Activated T-cell treated with anti-CD3 and anti-CD28 coated beads for 48 hours (primary cell): ENCODE measurements around the gene ZRANB1.

Source experiments
- DNase-seq: peaks from one replicate; pipeline ENCODE4 v3.0.0-alpha.2; 2020; ENCODE audit warnings: low read depth

Gene ZRANB1

DNA sequence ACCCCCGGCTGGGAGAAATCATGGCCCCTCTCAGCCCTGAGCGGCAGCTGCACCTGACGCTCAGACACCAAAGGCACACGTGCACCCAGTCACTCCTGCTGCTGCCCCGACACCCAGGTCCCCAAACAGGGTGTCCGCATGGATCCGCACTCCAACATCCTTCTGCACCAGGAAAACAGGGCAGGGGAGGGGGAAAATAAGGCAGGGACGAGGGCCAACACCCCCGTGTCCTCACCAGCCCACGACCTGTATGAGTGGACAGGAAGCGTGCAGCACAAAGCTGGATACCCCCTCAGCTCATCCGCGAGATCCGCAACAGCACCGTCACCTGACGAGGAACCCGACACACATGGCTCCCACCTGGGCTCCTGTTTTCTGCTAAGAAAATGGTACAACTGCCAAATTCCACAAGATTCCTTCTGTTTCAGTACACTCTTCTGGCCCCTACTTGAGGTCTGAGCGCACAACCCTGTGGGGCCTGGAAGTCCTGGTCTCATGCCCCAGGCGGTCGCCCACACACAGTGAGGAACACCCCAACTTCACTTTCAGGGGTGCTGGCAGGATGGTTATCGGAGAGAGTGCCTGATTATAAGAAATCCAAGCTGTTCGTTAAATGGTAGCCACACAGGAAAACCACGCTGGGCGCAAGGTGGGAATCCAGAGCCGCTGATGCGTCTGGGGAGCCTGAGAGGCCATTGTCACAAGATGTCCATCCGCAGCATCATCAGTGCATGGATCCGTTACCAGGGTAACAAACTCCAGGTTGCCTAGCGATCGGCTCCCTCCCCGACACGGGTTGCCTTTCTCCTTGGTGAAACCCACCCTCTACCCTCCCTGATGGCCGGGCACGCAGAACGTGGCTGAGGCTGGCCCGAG lies 63.6 kb downstream of the ZRANB1 start:
- DNase-seq, result no peak

DNA sequence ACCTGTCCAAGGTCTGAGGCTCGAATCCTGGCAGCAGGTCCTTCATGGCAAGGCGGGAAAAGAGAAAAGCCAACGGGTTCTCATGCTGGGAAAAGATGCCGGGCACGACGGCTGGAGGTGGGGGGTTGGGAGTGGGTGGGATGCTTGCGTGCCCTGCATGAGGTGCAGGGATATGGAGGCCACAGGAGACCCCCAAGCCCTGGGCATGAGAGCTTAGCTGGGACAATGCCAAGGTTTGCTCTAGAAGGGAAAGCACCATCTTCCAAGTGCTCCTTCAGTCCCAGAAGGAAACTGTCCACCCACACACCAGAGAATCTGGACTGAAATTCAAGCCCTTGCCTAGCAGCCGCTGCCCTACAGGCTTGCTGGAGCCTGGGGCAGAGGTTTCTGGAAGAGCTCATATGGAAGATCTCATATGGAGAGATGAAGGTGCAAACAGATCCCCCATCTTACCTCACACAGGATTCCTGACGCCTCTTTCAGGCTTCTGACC lies 64.3 kb downstream of the ZRANB1 start:
- no peak for DNase-seq

DNA sequence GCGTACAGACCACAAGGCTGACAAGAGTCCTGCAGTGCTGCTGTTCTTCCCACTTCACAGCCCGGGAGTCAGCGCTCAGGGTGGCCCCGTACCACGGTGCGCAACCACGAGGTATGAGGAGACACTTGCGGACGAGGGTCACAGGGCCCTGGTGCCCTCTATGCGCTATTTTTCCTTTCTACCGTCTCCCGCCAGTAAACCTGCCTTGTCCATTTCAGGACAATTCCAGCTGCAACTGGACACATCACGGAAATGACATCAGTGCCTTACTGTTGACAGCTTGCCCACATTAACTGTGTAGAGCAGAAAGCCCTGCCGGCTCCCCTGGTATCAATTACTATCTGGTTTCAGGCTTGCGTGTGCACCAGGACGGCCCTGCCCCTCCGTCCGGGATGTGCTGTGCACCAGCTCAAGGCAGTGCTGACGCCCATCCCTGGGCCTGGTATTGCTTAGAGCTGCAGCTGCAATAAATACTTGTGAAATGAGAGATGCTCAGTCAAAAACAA lies 65.1 kb downstream of the ZRANB1 start:
- DNase-seq, result no peak

DNA sequence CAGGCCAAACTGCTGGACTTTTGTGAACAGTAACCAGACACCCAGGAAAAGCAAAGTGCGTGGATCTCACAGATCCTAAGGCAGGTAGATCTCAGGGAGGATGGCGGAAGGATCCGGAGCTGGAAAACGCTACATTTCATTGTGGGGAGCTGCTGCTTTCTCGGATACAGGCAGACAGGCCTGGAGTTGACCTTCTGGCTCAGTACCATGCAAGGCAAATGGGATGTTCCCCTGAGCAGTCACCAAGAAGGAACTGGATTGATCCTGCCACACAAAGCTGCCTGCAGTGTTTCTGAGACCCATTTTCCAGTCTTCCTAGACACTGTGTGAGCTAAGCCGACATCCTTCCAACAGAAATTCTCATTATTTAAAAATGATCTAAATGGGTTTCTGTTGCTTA lies 65.5 kb downstream of the ZRANB1 start:
- no peak for DNase-seq

DNA sequence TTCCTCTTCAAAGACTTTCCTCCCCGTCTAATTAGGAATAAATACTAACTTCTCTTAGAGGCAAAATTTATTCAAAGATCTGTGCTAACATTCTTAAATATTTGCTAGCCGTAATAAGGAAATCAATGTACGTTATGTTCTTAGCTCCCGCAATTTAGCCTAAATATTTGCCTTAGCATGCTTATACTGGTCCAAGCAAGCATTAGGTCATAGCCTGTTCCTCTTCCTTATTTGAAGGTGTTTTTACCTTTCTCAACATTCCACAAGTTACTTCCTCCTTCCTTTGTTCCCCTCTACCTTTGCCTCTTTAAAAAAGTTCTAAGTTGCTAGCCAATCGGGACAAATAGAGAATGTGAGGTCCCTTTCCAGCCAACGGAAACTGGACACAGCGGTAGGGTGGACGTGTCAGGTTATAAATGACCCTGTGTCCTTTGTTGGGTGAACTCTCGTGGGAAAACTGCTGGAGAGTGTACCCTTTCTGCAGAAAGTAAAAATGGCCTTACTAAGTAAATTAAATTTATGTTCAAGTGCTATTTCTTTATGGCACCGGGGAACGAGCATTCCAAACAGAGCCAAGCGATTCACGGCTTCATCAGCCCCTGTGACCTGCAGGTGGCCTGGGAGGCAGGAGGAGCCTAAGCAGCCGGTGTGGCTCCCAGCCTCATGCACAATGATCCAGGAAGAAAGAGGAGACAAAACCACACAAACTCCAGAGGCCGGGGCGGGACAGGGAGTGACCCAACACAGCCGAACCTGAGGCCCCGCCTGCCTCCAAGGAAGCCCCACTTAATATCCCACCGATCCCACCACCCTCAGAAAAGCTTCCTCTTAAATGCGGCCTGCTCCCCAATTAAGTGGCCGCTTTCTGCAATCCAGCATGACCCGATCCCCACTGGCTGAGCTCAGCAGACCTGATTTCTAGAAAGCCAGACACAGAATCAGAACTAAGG lies 67.0 kb downstream of the ZRANB1 start:
- no peak for DNase-seq

DNA sequence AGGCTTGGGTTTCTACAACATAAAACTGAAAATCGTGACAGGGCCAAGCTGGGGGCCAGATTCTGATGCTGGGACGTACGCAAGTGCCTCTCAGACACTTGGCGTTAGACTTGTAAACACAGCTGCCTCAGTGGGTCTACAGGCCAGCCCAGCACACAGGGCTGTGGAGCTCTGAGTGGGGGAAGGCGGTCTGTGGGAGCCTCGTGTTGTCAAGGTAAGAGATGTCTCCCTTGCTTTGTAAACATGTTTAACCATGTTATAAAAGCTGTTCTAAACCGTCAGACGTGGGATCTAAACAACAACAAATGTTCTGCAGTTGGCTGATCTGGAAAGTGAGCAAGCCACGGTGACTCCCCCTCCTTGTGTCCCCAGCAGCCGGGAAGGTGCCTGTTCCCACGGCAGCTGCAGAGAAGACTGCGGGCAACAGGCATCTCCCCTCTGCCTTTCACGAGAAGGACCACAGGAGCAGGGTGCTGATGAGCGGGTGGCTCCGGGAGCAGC lies 67.8 kb downstream of the ZRANB1 start:
- no peak for DNase-seq

DNA sequence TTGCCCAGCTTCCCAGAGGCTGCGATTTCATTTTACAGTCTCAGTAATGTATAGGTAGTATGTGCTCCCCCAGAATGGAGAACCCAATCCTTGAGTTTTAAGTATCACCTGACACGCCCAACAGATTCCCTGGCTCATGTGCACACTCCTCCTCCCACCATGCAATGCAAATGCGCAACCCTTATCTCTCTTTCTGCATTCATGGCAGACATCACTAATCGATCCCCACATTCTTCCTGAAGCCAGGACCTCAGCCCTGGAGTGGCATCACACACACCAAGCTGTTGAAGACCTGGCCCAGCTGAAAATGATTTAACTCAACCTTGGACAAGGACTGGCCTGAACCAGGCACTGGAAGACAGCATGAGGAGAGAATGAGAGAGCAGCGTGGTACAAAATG lies 68.4 kb downstream of the ZRANB1 start:
- DNase-seq, result no peak

DNA sequence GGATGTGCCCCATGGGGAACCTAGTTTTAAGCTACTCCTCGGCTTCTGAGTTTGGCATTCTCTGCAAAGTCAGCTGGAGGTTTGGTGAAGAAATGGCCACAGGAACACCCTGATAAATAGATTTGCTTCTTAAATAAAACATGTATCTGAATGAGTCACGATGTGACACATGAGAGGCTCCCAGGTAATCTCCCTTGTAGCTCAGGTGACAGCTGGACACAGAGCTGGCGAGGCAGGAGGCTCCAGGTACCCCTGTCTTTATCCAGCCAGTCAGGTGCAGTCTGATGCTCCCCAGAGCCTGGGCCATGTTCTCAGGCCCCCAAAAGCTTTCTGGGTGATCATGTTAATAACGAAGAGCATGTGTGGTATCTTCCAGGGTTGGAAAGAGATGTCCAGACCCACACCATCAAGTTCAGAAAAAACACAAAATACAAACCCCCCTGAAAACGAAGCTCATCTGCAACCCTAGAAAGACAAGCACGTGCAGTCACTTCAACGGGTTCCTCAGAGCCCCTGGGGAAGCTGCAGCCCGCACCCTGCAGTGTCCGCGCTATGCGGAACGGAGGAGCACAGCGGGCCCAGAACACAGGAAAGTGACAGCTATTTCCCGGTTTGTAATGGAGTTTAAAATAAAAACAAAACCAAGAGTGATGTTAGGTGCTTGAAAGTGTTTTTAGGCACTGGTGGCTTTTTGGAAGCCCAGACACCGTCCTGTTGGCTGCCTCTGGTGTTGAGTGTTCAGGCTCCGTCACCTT lies 69.4 kb downstream of the ZRANB1 start:
- no peak for DNase-seq

DNA sequence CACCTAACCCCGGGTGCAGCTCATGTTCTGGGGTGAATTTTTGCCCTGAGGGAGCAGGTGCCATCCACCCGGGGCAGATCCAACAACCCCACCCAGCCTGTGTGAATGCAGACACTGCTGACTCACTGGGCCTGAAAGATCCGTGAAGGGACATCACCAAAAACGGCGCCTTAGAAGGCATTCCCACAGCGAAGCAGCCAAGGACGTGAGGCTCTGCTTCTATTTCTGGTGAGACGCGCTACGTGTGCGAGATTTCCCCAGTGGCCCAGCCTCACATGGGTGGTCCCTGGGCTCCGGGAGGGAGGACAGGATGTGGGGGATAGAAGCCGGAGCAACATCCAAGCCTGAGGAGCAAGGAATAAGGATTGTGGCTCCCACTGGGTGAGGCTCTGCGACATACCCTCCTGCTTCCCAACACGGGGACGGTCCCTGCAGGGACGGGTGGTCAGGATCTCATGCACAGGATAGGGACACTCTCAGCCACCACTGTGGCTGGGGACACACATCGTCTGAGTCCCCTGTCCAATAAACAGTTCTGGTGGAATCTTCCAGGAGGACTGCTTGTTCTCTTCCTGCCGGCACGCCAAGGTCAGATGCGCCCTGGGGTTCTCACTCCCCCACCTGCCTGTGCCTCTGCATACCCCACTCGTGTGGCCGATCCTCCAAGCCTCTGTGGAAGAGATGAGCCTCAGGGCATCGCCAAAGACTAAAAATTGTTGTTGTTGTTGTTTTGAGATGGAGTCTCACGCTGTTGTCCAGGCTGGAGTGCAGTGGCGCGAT lies 70.2 kb downstream of the ZRANB1 start:
- DNase-seq, result no peak

DNA sequence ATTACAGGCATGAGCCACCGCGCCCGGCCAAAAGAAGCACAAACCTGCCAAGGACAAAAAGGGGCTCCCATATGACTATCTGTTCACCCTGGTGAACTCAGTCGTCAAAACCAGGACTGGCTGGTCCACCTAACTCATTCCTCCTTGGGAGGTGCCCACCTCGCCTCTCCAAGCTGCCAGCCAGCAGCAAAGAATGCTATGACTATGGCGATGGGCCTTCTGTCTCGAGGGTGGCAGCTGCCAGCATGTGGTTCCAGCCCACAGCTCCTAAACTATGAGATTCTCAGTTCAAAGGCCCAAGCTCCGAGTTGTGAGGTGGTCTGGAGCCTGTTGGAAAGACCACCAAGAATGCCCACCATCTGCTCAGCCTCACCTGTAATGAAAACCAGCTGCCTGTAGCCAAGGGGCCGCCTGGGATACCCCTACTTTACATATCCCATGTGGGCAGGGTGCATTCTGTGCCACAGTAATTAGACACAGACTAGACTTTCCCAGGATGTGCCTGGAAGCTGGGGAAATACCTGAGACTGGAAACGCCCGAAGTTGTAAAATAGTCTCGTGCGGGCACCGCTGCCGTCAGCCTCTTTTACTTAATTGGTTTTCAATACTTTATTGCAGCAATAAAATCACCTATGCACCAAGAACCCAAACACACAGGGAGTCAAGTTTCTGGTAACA lies 71.1 kb downstream of the ZRANB1 start:
- DNase-seq, result no peak

DNA sequence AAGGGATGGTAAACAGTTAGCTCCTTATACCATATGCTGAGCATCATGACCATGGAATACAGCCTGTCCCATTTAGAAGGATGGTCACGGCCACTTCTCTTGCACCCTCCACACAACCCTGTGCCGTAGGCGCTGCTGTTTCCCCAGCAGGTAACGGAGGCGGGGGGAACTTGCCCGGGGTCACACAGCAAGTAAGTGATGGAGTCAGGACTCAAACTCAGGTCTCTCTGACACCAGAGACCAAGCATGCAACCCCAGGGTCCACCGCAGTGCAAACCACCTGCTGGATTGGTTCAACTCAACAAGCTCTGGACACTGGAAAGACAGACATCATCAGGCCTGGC lies 71.6 kb downstream of the ZRANB1 start:
- DNase-seq, result no peak

DNA sequence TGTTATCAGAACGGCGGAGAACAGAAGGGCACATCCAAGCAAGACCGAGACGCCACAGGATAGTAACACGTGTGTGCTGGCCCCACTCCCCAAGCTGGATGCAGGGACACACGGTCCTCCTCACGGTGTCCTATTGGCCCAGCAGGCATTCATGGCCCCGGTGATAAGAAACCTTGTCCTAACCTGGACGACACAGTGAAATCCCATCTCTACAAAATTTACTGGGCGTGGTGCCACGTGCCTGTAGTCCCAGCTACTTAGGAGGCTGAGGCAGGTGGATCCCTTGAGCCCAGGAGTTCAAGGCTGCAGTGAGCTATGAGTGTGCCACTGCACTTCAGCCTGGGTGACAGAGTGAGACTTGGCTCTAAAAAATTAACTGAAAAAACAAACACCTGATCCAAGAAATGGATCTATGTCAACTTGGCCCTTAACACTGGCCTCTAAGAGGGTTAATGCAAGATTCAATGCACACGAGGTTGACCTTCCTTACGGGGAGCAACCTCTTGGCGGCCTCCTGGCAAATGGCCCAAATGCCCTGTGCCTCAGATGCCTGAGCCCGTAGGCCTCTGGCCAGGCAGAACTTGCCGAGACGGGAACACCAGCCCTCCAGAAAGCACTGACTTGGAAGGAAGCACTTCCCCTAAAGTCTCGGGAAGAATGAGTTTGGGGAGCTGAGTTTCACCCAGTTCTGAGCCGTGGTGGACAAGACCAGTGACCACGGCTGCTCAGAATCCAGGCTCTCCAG lies 72.3 kb downstream of the ZRANB1 start:
- no peak for DNase-seq

DNA sequence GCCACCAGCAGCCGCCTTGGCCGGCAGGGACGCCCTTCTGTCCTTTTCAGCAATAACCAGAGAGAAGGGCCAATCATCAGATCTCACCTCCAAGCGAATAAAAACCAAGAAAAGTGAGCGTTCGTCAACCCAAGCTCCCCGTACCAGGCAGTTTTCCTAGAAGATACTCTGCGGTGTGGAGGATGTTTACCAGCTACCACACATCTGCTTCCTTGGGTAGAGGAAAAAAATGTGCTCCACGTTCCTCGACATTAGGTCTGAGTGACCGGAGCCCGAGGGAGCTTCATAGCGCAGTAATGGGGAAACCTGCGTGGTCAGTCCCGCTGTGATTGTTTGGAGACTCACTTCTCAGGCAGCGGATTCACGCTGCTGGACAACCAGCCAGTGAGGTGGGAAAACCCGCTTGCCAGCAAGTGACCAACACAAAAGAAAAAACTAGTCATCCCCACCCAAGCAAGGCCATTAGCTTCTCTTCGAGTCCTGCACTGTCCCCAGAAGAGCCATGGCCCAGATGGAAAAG lies 73.0 kb downstream of the ZRANB1 start:
- DNase-seq, result no peak

DNA sequence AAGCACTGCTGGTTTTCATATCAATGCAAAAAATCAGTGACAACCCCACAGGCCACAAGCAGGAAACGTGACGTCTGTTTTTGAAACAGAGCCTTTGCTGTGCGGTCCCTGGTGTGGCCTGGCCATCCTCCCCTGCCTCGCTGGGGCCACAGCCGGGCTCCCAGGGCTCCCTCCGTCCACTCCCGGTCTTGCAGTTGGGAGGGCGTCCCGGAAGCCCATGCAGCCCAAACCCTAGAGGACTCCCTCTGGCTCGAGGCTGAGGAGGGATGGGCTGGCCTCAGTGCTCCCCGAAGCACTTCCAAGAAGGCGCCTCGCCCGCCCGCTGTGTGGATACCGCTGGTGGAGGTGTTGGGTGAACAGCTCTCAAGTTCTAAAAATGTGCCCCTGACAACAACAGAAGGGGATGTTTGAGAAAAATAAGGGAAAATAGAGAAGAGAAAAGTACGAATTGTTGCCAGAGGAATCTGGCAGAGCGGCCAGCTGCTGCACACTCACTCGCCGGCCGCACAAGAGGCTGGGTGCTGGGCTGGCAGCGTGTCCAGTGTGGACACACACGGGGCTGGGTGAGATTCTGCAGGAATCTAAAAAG lies 73.5 kb downstream of the ZRANB1 start:
- DNase-seq, result no peak

DNA sequence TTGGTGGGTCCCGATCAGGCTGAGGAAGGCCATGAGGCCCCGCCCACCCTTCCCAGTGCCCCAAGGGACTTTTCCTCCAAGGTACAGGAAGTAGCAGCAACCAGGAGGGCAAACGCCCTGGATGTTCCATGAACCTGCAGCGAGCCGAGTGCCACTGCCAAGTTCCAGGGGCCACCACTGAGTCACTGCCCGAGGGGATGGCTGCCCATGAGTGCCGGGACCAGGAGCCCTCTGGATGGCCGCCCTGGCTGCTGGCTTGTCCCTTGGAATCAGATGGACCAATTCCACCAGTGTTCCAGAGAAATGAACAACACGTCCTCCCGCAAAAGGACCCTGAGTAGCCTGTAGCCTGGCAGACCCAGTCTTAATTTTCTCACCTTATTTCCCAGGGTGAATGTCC lies 74.2 kb downstream of the ZRANB1 start:
- no peak for DNase-seq

DNA sequence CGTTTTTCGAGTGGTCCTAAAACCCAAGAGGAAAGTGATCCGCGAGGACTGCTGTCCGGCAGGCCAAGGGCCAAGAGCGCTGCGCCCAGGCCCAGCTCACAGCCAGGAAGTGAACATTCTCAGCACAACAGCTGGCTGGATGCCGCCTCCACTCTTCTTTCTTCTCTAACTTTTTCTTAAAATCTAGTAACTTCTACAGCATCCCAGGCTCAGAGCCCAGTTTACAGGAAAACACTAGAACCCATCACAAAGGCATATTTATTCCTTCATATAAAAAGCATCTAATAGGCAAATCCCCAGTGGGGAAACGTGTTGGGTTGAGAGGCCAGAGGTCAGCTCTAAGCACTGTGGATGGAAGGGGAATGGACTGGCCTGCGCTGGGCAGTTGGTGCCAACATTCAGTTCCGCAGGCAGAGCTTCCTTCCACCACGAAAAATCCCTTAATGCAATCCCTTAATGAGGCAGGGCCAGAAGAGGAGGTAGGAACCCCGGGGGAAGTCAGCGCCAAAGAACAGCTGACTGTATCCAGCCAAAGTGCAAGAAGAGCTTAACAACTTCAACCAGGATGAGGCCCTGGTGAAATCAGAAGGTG lies 74.8 kb downstream of the ZRANB1 start:
- no peak for DNase-seq

DNA sequence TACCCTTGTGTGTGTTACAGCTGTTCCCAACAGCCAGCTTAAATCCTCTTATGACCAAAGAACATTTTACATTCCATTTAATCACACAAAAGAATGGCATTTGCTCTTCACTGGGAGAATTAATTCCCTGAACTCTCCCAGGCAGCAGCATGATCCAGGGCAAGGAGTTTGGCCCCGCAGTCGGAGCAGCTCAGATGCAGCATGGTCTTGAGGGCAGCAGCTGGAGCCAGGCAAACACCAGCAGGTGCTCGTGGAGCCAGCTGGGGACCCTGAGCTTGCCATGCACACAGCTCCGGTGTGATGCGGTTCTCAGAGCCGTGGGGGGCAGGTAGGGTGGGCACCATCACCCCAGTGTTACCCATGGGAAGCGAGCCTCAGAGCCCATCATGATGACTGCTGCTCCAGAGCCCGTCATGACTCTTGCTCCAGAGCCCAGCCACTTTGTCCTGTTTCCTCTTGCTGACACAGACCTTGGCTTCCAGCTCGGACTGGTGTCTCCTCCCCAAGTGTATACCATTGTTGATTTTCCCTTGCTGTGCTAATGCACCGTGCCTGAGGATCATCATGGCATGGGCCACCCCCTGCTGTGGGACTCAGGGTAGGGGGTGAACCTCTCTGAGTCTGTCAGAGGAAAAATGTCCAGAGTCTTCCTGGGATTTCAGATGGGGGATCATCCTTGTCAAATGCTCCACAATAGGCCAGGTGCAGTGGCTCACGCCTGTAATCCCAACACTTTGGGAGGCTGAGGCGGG lies 75.8 kb downstream of the ZRANB1 start:
- DNase-seq, result no peak

DNA sequence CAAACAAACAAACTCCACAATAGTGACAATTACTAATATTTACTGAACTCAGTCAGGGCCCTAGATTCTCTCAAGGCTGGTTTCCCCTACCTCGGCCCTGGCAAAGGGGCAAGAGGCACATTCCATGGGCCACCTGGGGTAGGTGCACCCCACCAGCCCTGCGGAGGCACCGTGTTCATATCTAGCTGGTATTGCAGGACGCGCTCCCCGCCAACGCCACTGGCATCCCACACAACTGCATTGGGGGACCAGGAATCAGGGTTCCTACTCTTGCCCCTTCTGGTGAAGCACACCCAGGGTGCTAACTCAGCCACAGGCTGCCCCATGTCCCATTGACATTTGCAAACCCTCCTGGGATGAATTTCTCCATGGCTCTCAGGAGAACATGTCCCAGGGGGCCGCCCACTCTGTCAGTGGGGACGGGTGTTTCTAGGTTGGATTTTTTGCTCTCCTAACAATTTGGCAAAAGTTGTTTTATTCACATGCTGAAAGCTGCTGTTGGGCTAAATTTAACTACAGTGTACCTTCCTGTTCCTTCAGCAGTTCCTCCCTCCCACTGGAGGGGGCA lies 76.7 kb downstream of the ZRANB1 start:
- no peak for DNase-seq
